NCI-H446 treated with DMSO at 0.1 percent for 48 hours (cell line): ENCODE results near the gene ATP2C2.

Experiments
- DNase-seq: peaks from one replicate; lab custom pipeline; 2025; lab: John Stamatoyannopoulos, UW

ATP2C2 gene

GRCh38 chr16:84498859-84499620 is 130.7 kb downstream of the ATP2C2 start:
- DNase-seq = no peak

- DNase-seq = no peak
Measured at GRCh38 chr16:84499638-84500037, 131.3 kb downstream of the ATP2C2 start.

DNA sequence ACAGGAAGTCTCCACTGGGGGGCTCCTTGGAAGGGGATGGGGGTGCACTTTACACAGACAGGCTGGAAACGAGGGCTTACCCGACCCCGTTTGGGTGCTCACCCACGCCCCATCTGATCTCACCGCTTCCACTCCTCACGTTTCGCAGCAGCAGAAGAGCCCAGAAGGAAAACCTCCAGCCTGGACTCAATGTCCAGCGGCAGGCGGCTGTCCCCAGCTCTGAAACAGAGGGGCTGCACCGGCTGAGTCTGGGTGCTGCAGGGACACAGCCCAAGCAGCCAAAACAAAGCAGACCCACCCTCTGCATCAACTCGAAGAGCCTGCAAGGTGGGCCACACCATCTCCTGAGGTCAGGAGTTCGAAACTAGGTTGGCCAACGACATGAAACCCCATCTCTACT is 132.2 kb downstream of the ATP2C2 start:
- no peak for DNase-seq

DNA sequence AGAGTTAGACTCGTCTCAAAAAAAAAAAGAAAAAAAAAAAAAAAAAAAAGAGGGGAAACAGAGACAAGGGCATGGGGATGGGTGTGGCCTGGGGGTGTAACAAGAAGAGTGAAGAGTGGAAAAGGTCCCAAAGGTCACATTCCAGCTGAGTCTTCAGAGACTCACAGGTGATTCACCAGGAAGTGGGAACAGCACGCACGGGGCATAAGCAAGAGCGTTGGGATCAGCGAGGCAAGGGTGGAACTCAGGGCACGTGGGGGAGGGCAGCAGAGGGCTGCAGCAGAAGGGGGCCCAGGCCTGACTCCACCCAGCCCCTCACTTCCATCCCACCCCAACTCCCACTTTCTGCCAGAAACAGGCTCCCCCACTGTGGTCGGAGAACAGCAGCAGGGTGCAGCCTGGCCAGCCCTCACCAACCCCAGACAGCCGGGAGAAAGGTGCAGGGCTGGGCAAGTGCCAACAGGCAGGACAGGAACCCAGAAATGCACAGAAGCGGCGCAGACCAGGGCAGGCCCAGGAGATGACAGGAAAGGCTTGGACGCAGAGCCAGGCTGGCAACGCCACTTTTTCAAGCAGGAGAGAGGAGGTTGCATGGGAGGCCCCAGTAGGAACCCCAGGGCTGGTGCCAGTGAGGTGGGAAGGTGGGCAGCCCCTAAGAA is 132.9 kb downstream of the ATP2C2 start:
- DNase-seq = no peak

GRCh38 chr16:84502075-84502474 is 133.7 kb downstream of the ATP2C2 start:
- no peak for DNase-seq

GRCh38 chr16:84502581-84502980 is 134.2 kb downstream of the ATP2C2 start:
- DNase-seq = no peak

DNA sequence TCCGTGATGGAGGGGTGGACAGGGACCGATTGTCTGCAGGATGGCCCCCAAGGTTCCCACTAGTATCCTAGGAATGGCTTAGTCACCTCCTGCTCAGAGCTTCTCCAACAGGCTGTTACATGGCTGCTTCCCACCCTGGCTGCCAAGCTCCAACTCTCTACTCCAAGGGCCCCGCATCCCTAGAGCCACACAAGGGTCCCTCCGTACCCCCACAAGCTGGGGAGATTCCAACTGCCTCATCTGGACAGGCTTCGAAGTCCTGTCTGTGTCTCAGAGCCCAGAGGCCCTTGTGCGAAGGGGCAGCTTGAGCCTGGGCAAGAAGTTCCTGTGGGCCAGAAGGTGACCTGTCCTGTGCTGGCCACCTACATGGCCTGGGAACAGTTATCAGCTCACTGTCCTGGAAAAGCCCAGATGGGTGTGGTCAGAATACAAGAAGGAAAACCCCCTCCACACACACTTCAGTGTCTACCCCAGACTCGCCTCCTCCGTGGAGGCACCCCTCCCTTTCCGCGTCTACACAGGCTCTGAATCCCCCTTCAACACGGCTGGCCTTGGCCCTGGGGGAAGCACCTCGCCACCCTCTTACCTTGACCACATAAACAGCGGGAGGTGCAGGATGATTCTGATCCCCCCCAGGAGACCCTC is 135.5 kb downstream of the ATP2C2 start:
- DNase-seq = no peak

DNA sequence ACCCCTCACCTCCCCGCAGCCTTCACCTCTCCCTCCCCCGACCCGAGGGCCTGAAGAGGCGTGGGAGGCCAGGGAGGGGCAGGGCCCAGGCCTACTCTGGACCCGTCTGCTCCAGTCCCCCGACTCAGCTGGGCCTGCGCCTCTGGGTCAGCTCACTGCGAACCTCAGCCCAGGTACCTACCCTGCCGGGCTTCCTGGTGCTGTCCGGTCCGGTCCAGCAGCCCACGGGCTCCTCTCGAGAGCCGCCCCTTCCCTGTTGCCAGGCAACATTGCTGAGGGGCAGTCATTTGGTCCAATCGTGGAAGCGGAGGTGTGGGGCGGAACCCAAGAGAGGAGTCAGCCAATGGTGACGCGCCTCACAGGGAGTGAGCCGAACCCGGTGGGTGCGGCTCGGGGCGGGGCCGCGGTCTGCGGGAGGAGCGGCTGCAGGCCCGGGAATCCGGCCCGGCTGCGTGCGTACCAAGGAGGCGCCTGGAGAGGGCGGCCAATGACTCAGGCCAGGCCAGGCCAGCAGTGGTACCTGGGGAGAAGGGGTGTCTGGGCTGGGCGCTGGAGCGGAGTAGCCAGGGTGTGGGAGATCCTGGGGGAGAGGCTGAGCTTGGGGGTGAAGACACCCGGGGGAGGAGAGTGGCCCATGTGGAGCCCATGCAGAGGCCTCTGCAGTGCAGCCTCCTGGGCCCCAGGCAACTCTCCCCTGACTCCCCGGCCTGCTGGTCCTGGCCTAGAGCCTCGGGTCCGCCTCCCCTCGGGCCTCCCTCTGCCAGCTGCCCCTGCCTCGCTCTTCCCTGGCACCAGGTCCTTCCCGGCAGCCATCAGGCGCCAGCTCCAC is 136.3 kb downstream of the ATP2C2 start, which contains the start of gene MEAK7:
TSS of gene MEAK7 (minus strand) at position 240 of the 829 bp plus-strand sequence. CDS start 6,573 bp downstream, outside the sequence.
- DNase-seq = peak; percentile 74

- DNase-seq = no peak
Measured at GRCh38 chr16:84505249-84506187, 137.2 kb downstream of the ATP2C2 start.

- no peak for DNase-seq
Measured at GRCh38 chr16:84507011-84507982, 139.0 kb downstream of the ATP2C2 start.

DNA sequence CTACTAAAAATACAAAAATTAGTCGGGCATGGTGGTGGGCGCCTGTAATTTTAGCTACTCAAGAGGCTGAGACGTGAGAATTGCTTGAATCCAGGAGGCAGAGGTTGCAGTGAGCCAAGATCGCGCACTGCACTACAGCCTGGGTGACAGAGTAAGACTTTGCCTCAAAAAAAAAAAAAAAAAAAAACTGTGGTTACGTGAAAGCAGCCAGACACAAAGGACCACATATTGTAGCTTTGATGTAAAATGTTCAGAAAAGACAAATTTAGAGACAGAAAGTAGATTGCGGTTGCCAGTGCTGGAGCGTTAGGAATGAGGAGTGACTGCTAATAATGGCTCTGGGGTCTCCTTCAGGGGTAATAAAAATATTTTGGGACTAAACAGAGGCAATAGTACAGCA is 140.2 kb downstream of the ATP2C2 start:
- no peak for DNase-seq

GRCh38 chr16:84509032-84509950 is 141.0 kb downstream of the ATP2C2 start:
- no peak for DNase-seq

- DNase-seq = peak; percentile 31
Measured at GRCh38 chr16:84511180-84511800, 143.0 kb downstream of the ATP2C2 start.

- DNase-seq = no peak
Measured at GRCh38 chr16:84511831-84512230, 143.5 kb downstream of the ATP2C2 start.

DNA sequence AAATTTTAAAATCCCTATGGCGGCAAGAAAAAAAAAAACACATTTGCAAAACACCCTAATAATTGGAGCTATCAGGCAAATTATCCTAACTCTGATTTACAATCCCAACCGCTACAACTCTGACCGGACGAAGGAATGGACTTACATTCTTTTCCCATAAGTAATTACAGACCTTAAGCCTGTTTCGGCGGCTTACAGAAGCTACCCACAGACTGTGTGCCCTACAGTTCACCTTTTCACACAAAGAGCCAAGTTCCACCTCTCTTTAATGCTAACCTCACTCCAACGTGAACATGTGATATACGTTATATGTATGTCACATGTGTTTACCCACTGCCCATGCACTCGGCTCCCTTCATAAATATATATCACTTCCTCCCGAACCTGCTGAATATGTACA is 144.8 kb downstream of the ATP2C2 start:
- DNase-seq = no peak

- DNase-seq = no peak
Measured at GRCh38 chr16:84513666-84514065, 145.3 kb downstream of the ATP2C2 start.
